NOMO-1 treated with dmso at 0.1 percent for 144 hours (cell line): ENCODE results near the gene MMEL1.

Experiments used
- DNase-seq: peaks from one replicate; lab custom pipeline; 2025; ENCODE audit not compliant: unreplicated experiment; lab: John Stamatoyannopoulos, UW

MMEL1 gene

DNA sequence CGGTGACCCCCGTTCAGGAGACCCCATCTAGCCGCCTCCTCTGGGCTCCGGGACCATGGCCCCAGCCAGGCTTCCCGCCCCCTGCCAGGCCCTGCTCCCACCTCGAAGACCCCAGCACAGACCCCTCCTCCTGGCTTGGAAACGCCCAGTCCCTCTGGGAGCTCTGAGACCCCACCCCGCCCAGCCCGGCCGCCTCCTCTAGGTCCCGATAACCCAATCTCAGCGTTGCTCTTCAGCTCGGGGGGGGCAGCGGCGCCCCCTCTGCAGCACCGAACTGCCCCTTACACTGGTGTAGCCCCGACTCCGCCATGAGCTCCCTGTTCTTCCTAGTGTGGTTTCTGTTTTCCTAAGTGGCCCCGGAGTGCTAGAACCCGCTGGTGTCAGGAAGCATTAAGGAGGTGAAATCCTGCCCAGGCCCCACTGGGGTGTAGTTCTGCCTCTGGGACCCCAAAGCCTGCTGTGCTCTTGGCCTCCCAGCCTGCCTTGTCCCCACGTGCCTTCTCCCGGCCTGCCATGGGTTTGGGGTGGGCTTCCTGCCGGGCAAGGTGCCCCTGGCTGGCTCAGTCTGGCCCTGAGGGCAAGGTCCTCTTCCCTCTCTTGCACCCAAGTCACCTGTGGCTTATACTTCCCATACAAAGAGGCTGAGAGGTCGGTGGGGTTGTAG lies 10.7 kb upstream of the MMEL1 start:
- no peak for DNase-seq

DNA sequence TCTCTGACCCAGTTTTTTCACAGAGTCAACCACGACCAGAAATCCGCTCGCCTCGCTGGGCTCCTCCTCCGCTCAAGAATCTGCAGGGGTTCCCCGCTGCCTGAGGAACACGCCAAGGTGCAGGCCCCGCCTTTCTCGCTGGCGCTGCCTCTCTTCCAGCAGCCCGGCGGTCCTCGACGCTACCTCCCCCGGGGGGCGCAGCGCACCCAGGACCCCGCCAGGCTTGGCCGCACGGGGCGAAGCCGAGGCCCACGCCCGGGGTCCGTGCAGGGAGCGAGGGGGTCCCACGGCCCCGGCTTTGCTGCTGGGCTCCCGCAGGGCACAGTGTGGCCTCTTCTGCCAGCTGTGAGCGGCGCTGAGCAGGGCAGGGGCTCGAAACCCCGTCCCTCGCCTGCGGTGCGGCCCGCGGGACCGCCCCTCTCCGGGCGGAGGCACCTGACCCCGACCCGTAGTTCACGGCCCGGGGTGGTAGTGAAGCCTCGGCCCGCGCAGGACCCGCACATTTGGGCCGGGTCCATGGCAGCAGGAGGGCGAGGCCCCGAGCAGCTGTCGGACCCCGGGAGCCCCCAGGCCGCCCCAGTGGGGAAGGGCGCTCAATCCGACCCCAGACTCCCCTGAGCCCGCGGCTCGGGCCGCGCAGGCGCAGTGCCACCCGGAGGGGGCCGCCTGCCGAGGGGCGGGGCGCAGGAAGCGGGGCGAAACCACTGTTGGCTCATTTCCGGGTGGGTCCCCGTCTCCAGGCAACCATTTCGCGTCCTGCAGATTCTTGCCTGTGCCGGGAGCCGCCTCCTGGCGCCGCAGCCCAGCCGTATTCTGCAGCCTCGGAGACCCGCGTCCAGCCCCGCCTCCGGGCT lies 10.0 kb upstream of the MMEL1 start:
- peak; percentile 89 for DNase-seq

GRCh38 chr1:2642131-2642559 lies 9.3 kb upstream of the MMEL1 start:
- DNase-seq: no peak

DNA sequence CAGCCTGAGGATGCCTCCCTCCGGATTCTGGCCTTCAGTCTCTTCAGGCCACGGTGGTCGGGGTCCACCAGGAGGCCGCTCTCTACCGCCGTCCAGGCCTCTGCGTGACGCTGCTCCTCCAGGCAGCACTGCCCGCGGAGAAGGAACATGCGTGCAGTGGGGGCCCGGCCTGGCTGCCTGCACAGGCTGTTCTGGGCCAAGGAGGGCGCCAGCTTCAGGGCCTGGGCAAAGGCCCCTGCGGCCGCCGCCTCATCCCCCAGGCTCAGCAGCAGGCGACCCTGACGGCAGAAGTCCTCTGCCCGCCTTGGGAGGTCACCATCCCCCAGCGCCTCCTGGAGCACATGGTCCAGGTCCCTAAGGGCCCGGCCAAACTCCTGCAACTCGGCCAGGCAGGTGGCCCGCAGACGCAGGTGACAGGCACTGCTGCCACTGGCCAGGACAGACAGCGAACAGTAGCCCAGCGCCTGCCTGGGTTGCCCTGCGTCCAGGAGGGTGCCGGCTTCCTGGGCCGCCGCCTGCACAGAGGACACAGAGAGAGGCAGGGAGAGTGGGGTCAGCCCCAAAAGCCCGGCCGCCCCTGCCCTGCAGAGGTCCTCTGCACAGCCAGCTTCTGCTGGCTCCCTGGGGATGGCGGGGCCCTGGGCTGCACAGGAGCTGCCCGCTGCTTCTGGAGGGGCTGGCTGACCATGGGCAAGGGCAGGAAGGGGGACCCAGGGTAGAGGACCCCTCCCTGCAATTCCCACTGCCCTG lies 8.7 kb upstream of the MMEL1 start:
- DNase-seq: no peak

DNA sequence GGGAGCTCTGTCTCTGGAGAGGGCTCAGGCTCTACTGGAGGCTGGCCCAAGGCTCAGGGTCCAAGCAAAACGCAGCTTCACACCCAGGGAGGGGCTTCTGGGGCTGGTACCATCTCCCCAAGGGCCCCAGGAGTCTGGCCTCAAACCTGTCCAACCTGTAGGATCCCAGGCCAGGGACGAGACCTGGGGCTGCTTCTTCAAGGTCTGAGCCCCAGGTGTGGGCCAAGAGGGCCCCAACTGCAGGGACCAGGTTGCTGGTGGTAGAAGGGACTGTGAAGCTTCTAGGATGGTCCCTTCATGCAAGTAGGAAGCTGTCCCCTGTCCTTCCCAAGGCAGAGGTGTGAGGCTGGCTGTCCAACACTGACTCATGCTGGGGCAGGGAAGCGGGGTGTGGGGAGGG lies 7.8 kb upstream of the MMEL1 start:
- no peak for DNase-seq

- DNase-seq: no peak
Observed at GRCh38 chr1:2639607-2640521, 7.0 kb upstream of the MMEL1 start.

- DNase-seq: no peak
Observed at GRCh38 chr1:2639203-2639602, 6.4 kb upstream of the MMEL1 start.

GRCh38 chr1:2638466-2639115 lies 5.8 kb upstream of the MMEL1 start:
- no peak for DNase-seq

DNA sequence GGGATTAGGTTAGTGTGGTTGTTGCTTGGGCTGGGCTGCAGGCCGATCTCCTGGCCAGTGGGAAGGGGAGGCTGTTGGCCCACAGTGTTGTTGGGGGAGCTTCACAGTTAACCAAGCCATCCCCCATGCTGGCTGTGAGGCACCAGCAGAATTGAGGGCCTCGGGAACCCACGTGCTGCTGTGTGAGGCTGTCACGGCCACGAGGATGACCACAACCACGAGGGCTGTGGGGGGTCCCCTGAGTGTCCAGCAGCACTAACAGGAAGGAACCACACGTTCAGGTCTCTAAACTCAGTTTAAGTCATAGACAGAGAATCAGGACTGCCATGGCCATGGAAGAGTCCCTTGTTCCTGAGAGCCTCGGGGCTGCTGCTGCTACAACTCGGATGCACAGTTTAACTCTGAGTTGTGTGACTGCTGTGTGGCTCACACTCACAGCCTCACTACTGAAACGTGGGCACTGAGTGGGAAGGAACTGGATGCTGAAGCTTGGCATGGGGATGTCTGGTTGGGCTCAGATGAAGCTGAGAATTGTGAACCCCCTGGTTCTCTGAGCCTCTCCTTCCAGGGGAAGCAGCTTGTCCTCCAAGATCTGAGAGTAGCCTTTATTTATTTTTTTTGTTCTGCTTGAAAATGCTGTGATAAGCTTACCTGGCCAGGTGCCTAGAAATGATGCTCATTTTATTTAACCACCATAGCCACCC lies 4.8 kb upstream of the MMEL1 start:
- no peak for DNase-seq

- DNase-seq: no peak
Observed at GRCh38 chr1:2636733-2637132, 3.9 kb upstream of the MMEL1 start.

- DNase-seq: no peak
Observed at GRCh38 chr1:2635361-2636010, 2.7 kb upstream of the MMEL1 start.

GRCh38 chr1:2633936-2634491 lies 1.2 kb upstream of the MMEL1 start:
- no peak for DNase-seq

DNA sequence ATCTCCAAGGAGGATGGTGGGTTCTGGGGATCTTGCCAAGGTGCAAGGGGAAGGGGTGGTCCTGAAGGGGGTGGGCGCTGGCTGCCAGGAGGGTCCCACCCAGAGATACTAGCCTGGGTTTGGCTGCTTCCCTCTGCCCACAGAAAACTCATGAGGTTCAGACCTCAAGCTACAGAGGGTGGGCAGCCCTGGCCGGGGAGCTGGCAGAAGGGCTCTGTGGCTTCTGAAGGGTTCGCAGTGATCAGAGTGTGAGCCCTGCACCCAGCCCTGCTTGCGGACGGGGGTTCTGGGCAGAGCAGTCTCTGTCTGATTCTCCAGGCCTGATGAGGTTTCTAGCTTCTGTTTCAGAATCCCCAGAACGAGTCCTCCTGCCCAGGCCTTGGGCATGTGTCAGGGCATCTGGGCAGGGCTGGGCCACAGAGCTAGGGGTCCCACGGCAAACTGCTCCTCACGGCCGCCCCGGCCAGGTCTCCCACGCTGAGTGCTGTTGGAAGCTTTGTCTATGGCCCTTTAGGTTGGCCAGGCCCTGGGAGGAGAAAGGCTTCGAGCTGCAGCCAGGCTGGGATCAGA lies 635 bp upstream of the MMEL1 start:
- no peak for DNase-seq

- no peak for DNase-seq
Observed at GRCh38 chr1:2632051-2632430, 775 bp downstream of the MMEL1 start.

DNA sequence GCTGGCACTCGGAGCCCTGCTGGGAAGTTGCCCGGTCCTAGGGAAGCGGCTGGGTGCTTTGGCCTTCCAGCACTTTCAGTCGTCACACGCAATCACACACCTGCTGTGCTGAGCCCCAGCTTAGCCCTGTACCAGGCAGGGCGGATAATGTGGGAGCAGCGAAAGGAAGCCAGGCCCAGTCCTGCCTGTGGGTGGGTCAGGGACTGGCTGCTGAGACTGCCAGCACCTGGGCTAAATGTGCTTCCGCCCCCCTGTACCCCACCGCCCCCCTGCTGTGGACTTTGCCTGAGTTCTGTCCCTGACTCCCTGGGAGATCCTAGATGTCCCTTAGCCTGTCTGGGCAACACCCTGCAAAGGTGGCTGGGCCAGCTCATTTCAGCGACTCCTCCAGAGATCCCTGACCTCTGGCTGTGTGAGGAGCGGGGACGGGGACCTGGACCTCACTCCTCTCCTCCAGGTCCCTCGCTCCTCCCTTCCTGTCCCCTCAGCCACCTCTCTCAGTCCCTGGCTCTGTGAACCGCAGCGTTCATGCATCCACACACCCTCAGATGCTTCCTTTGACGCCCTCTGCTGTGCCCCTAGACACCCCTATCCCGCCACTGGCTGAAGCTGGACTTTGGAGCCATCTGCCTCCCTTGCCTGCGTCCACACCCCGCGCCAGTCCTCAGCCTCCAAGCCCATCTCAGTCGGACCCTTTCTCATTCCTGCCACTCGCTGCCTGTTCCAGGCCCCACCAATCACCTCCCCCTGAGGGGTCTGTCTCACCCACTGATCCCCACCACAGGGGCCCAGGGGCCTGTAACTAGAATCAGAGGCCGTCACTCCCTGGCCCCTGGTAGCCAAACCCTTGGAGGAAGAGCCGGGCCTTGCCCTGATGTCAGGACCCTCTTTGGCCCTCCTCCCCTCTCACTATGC lies 1.4 kb downstream of the MMEL1 start:
- DNase-seq: no peak

DNA sequence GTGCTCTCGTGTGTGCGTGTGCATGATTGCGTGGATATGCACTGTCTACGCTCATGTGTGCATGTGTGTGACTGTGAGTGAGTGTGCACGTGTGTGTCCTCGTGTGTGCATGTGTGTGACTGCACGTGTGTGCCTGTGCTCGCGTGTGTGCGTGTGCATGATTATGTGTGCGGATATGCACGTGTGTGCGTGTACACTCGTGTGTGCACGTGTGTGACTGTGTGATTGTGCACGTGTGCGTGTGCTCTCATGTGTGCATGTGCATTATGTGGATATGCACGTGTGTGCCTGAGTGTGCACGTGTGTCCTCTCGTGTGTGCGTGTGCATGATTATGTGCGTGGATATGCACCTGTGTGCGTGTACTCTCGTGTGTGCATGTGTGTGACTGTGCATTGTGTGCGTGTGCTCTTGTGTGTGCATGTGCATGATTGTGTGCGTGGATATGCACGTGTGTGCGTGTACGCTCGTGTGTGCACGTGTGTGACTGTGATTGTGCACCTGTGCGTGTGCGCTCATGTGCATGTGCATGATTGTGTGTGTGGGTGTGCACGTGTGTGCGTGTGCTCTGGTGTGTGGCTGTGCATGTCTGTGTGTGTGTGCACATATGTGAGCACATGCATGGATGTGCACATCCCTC lies 2.2 kb downstream of the MMEL1 start:
- no peak for DNase-seq
